ENCODE measurements around the gene ATG101. TPM values are rescaled to one million over a fixed set of nuclear protein-coding genes. Genes with fewer than 3 reads are reported as not detected.
A peak's percentile ranks its signal among the peaks of the same experiment; 100 is the strongest.

Gene ATG101
- total and polyA plus RNA-seq, 2 of the 13 experiments (the other 11 are each of a cell fraction or from before 2014, with no cell fraction given) = 58.2 to 67.7 TPM

- TF ChIP-seq ZNF354B (CRISPR knock-in tag; IDR thresholded peaks at IDR 0.05) = no peak
- peak; percentile 8 for TF ChIP-seq HNRNPLL (IDR thresholded peaks at IDR 0.05; ENCODE audit: low read depth, low read length, poor library complexity, severe bottlenecking)
- TF ChIP-seq ZNF605 (CRISPR knock-in tag; IDR thresholded peaks at IDR 0.05) = 0 out of 2 replicates have a peak, but pooled peaks have one; percentile 7
- TF ChIP-seq ZNF264 (CRISPR knock-in tag; IDR thresholded peaks at IDR 0.05) = no peak
- no peak for TF ChIP-seq ZBTB4 (CRISPR knock-in tag; IDR thresholded peaks at IDR 0.05; ENCODE audit: borderline replicate concordance)
- no peak for TF ChIP-seq UBTF (CRISPR knock-in tag; IDR thresholded peaks at IDR 0.05)
- TF ChIP-seq SMC3 (IDR thresholded peaks at IDR 0.05; ENCODE audit: low read length) = no peak
- no peak for TF ChIP-seq GLMP (CRISPR knock-in tag; IDR thresholded peaks at IDR 0.05; ENCODE audit: borderline replicate concordance)
- no peak for TF ChIP-seq STAT5B (CRISPR knock-in tag; IDR thresholded peaks at IDR 0.05)
- no peak for TF ChIP-seq THAP7 (CRISPR knock-in tag; IDR thresholded peaks at IDR 0.05)
- TF ChIP-seq HHEX (CRISPR knock-in tag; IDR thresholded peaks at IDR 0.05) = no peak
- no peak for TF ChIP-seq RFX3 (CRISPR knock-in tag; IDR thresholded peaks at IDR 0.05)
- TF ChIP-seq PHB2 (IDR thresholded peaks at IDR 0.05; ENCODE audit: partially characterized antibody) = no peak
- TF ChIP-seq ZC3H13 (CRISPR knock-in tag; IDR thresholded peaks at IDR 0.05) = no peak
- TF ChIP-seq SNRNP70 (IDR thresholded peaks at IDR 0.05; ENCODE audit: low read depth, low read length) = no peak
- TF ChIP-seq SMYD3 (CRISPR knock-in tag; IDR thresholded peaks at IDR 0.05) = no peak
- TF ChIP-seq ZNF281 (CRISPR knock-in tag; IDR thresholded peaks at IDR 0.05; ENCODE audit: borderline replicate concordance) = peak; percentile 58; the same call in 1 of the 2 replicates
- no peak for TF ChIP-seq ZNF782 (CRISPR knock-in tag; IDR thresholded peaks at IDR 0.05; ENCODE audit: borderline replicate concordance)
- TF ChIP-seq GATAD2A (CRISPR knock-in tag; IDR thresholded peaks at IDR 0.05) = no peak
- no peak for TF ChIP-seq ATF2 (CRISPR knock-in tag; IDR thresholded peaks at IDR 0.05)
These were observed 47.0 kb upstream of the ATG101 start (continued) for GRCh38 chr12:52022841-52023181.

Measured in HepG2 (cell line).